ENCODE results near the gene CD6. TPM values are rescaled to one million over a fixed set of nuclear protein-coding genes. Genes with fewer than 3 reads are reported as not detected.

The CD6 gene
- total RNA-seq, 1 experiment from 2014 or later = 1.4 TPM

GRCh38 chr11:60994541-60995080 is 23.1 kb downstream of the CD6 start (continued):
- TF ChIP-seq POLR2AphosphoS5 (IDR thresholded peaks at IDR 0.05; ENCODE audit: low read depth, low read length) (no peak), EGR1 (IDR thresholded peaks at IDR 0.05; ENCODE audit: low read depth) (no peak), ZFX (IDR thresholded peaks at IDR 0.05) (no peak), SP1 (IDR thresholded peaks at IDR 0.05; ENCODE audit: low read depth) (no peak)

- no peak overlapping the region for H3K4me2 ChIP-seq (ENCODE audit: low read length)
- no peak overlapping the region for H3K9ac ChIP-seq (ENCODE audit: low read length)
- POLR2A ChIA-PET = no interaction called here
- TF ChIP-seq CTCF (IDR thresholded peaks at IDR 0.05 in 2 of 3, conservative IDR thresholded peaks at IDR 0.05 in 1 of 3; ENCODE audit: borderline replicate concordance in 1 of 3, insufficient read depth in 1 of 3, low read depth in 2 of 3, low read length in 2 of 3) (no peak), YY1 (IDR thresholded peaks at IDR 0.05; ENCODE audit: extremely low read depth, insufficient replicate concordance, low read depth, low read length) (no peak), MAX (IDR thresholded peaks at IDR 0.05) (no peak), JUND (IDR thresholded peaks at IDR 0.05) (no peak)
- H3K4me3 ChIP-seq (replicated peaks in 1 of 2; ENCODE audit: low read depth in 1 of 2, low read length in 2 of 2) = no peak overlapping the region
- peaks cover 3 to 11% of the 10 kb centered on the region in 2 experiments; a peak in 2 of 4 replicates for H3K4me1 ChIP-seq (ENCODE audit: control insufficient read depth in 1 of 2, insufficient read depth in 2 of 2, low read length in 2 of 2)
- ATAC-seq = no peak
- H3K9me2 ChIP-seq (ENCODE audit: insufficient read depth) = no peaks in the 10 kb centered on the region
- DNase-seq (ENCODE audit: low read depth, low spot score) = no peak
- H3K9me3 ChIP-seq (ENCODE audit: control insufficient read depth in 1 of 2, insufficient read depth in 1 of 2, low read depth in 1 of 2, low read length in 2 of 2) = no peaks in the 10 kb centered on the region
- CTCF ChIA-PET = no interaction called here
- no peak overlapping the region for H3K27ac ChIP-seq (ENCODE audit: low read depth, low read length)
- H3K27me3 ChIP-seq (ENCODE audit: insufficient read depth, low read length) = peaks cover 11% of the 10 kb centered on the region
- no peak overlapping the region for H2AFZ ChIP-seq (ENCODE audit: low read depth, low read length, poor library complexity, severe bottlenecking)
- H3K79me2 ChIP-seq (ENCODE audit: insufficient read depth, low read length) = no peaks in the 10 kb centered on the region
- H4K20me1 ChIP-seq (ENCODE audit: insufficient read depth) = no peaks in the 10 kb centered on the region
- BruUV-seq (replicated peaks) = no TSS peak
- H3K36me3 ChIP-seq (ENCODE audit: control insufficient read depth in 1 of 2, insufficient read depth in 2 of 2, low read length in 2 of 2) = no peaks in the 10 kb centered on the region
- RAD21 ChIA-PET (ENCODE audit: low non-redundant PET in 1 of 2, low total read pairs in 2 of 2, uncharacterized antibody in 2 of 2, unreplicated experiment in 2 of 2) = no interaction called here
- intact Hi-C loops (cut with micrococcal nuclease) = no loop called here
Measured at GRCh38 chr11:60995798-60996197, 24.3 kb downstream of the CD6 start.

Measured in HCT116 (cell line).